Fibroblast of mammary gland (primary cell): ENCODE results near the gene CD302.

Experiments used
- DNase-seq: peaks from one replicate; pipeline ENCODE4 v3.0.0-alpha.2; 2010; ENCODE audit warnings: low read depth
- H3K4me3 ChIP-seq: 2 replicates; pipeline ENCODE4 v1.5.1; 2011; ENCODE audit warnings: low read depth, mild to moderate bottlenecking, low read length, moderate library complexity; ENCODE audit not compliant: control insufficient read depth
- CTCF ChIP-seq: conservative IDR thresholded peaks from 2 replicates; pipeline ENCODE4 v1.5.1; 2011; ENCODE audit warnings: low read depth, low read length, inconsistent platforms; ENCODE audit not compliant: control insufficient read depth, insufficient read depth

CD302 gene

GRCh38 chr2:159807183-159808031 lies 9.4 kb upstream of the CD302 start:
- H3K4me3 ChIP-seq, result no peak overlapping the region
- TF ChIP-seq CTCF, result peak; percentile 87
- DNase-seq, result peak; percentile 68

- H3K4me3 ChIP-seq, result no peak overlapping the region
- DNase-seq, result no peak
- no peak for TF ChIP-seq CTCF
Measured at GRCh38 chr2:159804941-159805340, 6.9 kb upstream of the CD302 start.

GRCh38 chr2:159803235-159803962 lies 5.4 kb upstream of the CD302 start:
- no peak overlapping the region for H3K4me3 ChIP-seq
- no peak for TF ChIP-seq CTCF
- DNase-seq, result no peak

GRCh38 chr2:159802673-159803072 lies 4.7 kb upstream of the CD302 start:
- no peak for DNase-seq

GRCh38 chr2:159799833-159800232 lies 1.8 kb upstream of the CD302 start:
- TF ChIP-seq CTCF, result no peak
- DNase-seq, result no peak
- no peak overlapping the region for H3K4me3 ChIP-seq

More at GRCh38 chr2:159802673-159803072, 4.7 kb upstream of the CD302 start:
- H3K4me3 ChIP-seq, result no peak overlapping the region
- no peak for TF ChIP-seq CTCF

- DNase-seq, result no peak
- no peak for TF ChIP-seq CTCF
- peak overlapping the region; percentile 83 for H3K4me3 ChIP-seq
Measured at GRCh38 chr2:159798376-159798725, 343 bp upstream of the CD302 start.

GRCh38 chr2:159797225-159797542 lies 824 bp downstream of the CD302 start:
- H3K4me3 ChIP-seq, result peak overlapping the region; percentile 83
- no peak for DNase-seq
- no peak for TF ChIP-seq CTCF
